K562 (cell line): Measurements from ENCODE around the gene WDR90. TPM values are rescaled to one million over a fixed set of nuclear protein-coding genes. Genes with fewer than 3 reads are reported as not detected.

Source experiments
- CBX5 ChIP-seq: IDR thresholded peaks from 2 replicates; pipeline ENCODE4 v1.6.1; 2014; ENCODE audit warnings: low read depth, borderline replicate concordance
- E2F3 ChIP-seq: fragments of 250-450 bp; sonication (Bioruptor Pico); IDR thresholded peaks from 2 replicates; pipeline ENCODE4 v1.4.0; 2020; ENCODE audit warnings: mild to moderate bottlenecking
- FIP1L1 ChIP-seq: fragments of 200-400 bp; formaldehyde crosslinking; IDR thresholded peaks from 2 replicates; pipeline ENCODE4 v1.6.1; 2018; ENCODE audit warnings: mild to moderate bottlenecking, low read depth, low read length; ENCODE audit not compliant: poor library complexity, severe bottlenecking
- FOXA3 ChIP-seq, 2 experiments: fragments of 450-650 bp in 1 of 2; sonication (generic) in 1 of 2; formaldehyde crosslinking; IDR thresholded peaks in 1 of 2; conservative IDR thresholded peaks in 1 of 2; 2 replicates each; pipeline versions ENCODE4 v1.4.0 to v1.8.0; 2020 to 2022; ENCODE audit warnings: mild to moderate bottlenecking in 2 of 2, missing genetic modification reagents in 1 of 2
- GABPB2 ChIP-seq: fragments of 250-450 bp; sonication (Bioruptor Pico); conservative IDR thresholded peaks from 2 replicates; pipeline ENCODE4 v1.5.1; 2021; ENCODE audit warnings: mild to moderate bottlenecking
- HCFC1 ChIP-seq: IDR thresholded peaks from 2 replicates; pipeline ENCODE4 v1.6.1; 2012; ENCODE audit warnings: low read depth, low read length, improper control_type of control experiment
- MED1 ChIP-seq: sonication (generic); formaldehyde crosslinking; IDR thresholded peaks from 2 replicates; pipeline ENCODE4 v1.8.1; 2023; ENCODE audit warnings: missing genetic modification reagents, borderline replicate concordance
- MEF2A ChIP-seq: IDR thresholded peaks from 2 replicates; pipeline ENCODE4 v1.6.1; 2011; ENCODE audit warnings: low read depth, mild to moderate bottlenecking, low read length, moderate library complexity; ENCODE audit not compliant: control insufficient read depth
- MEIS2 ChIP-seq: fragments of 450-650 bp; IDR thresholded peaks from 2 replicates; pipeline ENCODE4 v1.6.1; 2014; ENCODE audit warnings: mild to moderate bottlenecking; ENCODE audit not compliant: partially characterized antibody
- PHB ChIP-seq: fragments of 250-450 bp; sonication (Bioruptor Pico); IDR thresholded peaks from 2 replicates; pipeline ENCODE4 v1.5.0; 2021
- POLR2B ChIP-seq: fragments of 450-650 bp; IDR thresholded peaks from 2 replicates; pipeline ENCODE4 v1.6.1; 2018; ENCODE audit warnings: low read depth; ENCODE audit not compliant: partially characterized antibody
- RHOXF2B ChIP-seq: fragments of 250-450 bp; sonication (Bioruptor Pico); conservative IDR thresholded peaks from 2 replicates; pipeline ENCODE4 v1.5.1; 2021
- TCFL5 ChIP-seq: fragments of 250-450 bp; sonication (Bioruptor Pico); conservative IDR thresholded peaks from 2 replicates; pipeline ENCODE4 v1.6.1; 2021; ENCODE audit warnings: mild to moderate bottlenecking, moderate library complexity, matching md5 sums
- TOE1 ChIP-seq, 2 experiments: fragments of 450-650 bp in 1 of 2; sonication (generic) in 1 of 2; formaldehyde crosslinking in 1 of 2; IDR thresholded peaks; 2 replicates each; pipeline versions ENCODE4 v1.7.1 to v1.8.0; 2016 to 2022; ENCODE audit warnings: borderline replicate concordance in 2 of 2, mild to moderate bottlenecking in 2 of 2, antibody characterized with exemption in 1 of 2, inconsistent platforms in 1 of 2, low read depth in 1 of 2, missing genetic modification reagents in 1 of 2, moderate library complexity in 1 of 2
- ZNF140 ChIP-seq: fragments of 250-450 bp; sonication (Bioruptor Pico); IDR thresholded peaks from 2 replicates; pipeline ENCODE4 v1.8.0; 2021; ENCODE audit warnings: moderate library complexity, mild to moderate bottlenecking, inconsistent platforms
- ZNF23 ChIP-seq: fragments of 250-450 bp; sonication (Bioruptor Pico); IDR thresholded peaks from 2 replicates; pipeline ENCODE4 v1.4.0; 2020; ENCODE audit warnings: mild to moderate bottlenecking
- ZSCAN29 ChIP-seq: fragments of 450-650 bp; IDR thresholded peaks from 2 replicates; pipeline ENCODE4 v1.6.1; 2017
- polyA plus RNA-seq, 8 experiments: library from polyadenylated mRNA; depleted of rRNA in 4 of 8; stranded (reverse) in 5 of 8; unstranded in 3 of 8; fragments of >200 nt; fragmentation: Nextera tagmentation in 2 of 8; fragmentation: Illumina TruSeq in 1 of 8; extraction: Ambion mirVana in 2 of 8; extraction: Trizol in 1 of 8; gene quantifications; 2 replicates each; pipeline versions ENCODE4 v1.2.1 to v1.2.3, GENCODE V29; 2011 to 2014; ENCODE audit warnings: inconsistent platforms in 1 of 8, missing spikeins in 1 of 8
- total RNA-seq, 7 experiments: library from RNA; depleted of rRNA in 6 of 7; stranded (reverse); fragments of >200 nt in 6 of 7; fragmentation: Illumina TruSeq in 2 of 7; extraction: Trizol in 2 of 7; gene quantifications; 2 replicates each; pipeline versions ENCODE4 v1.2.1 to v1.2.3, GENCODE V29; 2011 to 2021; ENCODE audit warnings: low replicate concordance in 1 of 7
- TF ChIP-seq, protein P1 (sequence below): sonication (generic); formaldehyde crosslinking; IDR thresholded peaks from 2 replicates; pipeline ENCODE4 v1.8.1; 2023; ENCODE audit warnings: mild to moderate bottlenecking, missing genetic modification reagents
- TF ChIP-seq, protein P2 (sequence below): fragments of 200-800 bp; sonication (Bioruptor generic); IDR thresholded peaks from 2 replicates; pipeline ENCODE4 v1.6.1; 2017; ENCODE audit warnings: missing genetic modification characterization, missing compliant biosample characterization
- TF ChIP-seq, protein P3 (sequence below): IDR thresholded peaks from 2 replicates; pipeline ENCODE4 v1.6.1; 2014; ENCODE audit warnings: antibody characterized with exemption
- TF ChIP-seq, protein P4 (sequence below), 2 experiments: IDR thresholded peaks; 2 replicates each; pipeline ENCODE4 v1.6.1; 2011; ENCODE audit warnings: borderline replicate concordance in 1 of 2, control low read depth in 1 of 2, low read depth in 1 of 2, low read length in 1 of 2, mild to moderate bottlenecking in 1 of 2, mixed read lengths in 1 of 2, moderate library complexity in 1 of 2; ENCODE audit not compliant: insufficient read depth in 1 of 2, insufficient read length in 1 of 2, poor library complexity in 1 of 2, severe bottlenecking in 1 of 2; ENCODE audit errors: extremely low read depth in 1 of 2

Gene WDR90
- total and polyA plus RNA-seq, 9 of the 15 experiments (the other 6 are each of a cell fraction or from before 2014, with no cell fraction given): 0.44 to 12.6 (median 3.3) TPM

DNA sequence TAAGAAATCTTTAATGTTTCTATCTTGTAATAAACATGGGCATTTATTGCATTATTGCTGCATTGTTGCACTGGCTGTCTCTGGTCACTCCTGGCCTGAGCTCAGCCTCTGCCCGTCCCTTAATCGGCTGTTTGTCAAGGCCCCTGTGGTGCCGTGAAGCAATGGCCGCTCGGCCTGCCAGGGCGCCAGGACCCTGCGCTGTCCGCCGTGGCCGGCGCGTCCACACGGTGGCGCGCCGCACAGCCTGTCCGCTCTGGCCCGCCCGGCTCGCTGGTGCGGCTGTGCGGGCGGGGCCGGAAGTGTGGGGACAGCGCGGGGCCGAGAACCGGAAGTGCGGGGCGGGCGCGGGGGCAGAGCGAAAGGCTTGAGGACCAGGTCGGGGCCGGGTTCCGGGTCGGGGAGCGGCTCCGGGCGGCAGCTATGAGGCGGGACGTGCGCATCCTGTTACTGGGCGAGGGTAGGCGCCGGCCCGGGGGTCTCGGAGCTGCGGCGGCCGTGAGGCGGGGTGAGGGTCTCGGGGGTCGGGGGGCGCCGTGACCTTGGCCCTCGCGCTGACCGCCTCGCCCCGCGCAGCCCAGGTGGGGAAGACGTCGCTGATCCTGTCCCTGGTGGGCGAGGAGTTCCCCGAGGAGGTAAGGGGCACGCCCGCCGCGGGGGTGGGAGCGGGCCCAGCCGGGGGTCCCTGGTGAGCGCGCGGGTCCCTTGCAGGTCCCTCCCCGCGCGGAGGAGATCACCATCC is 18.8 kb downstream of the WDR90 start, which contains the start of gene RHOT2 (continued):
- TF ChIP-seq TOE1 (IDR thresholded peaks at IDR 0.05; ENCODE audit: borderline replicate concordance) (no peak), TOE1 (CRISPR knock-in tag; IDR thresholded peaks at IDR 0.05; ENCODE audit: borderline replicate concordance, low read depth) (no peak), MED1 (0 out of 2 replicates have a peak, but pooled peaks have one; percentile 72), TCFL5 (CRISPR knock-in tag) (no peak), ZNF140 (no peak), RHOXF2B (CRISPR knock-in tag) (no peak), PHB (CRISPR knock-in tag) (no peak), ZSCAN29 (no peak), POLR2B (peak; percentile 61), E2F3 (0 out of 2 replicates have a peak, but pooled peaks have one; percentile 40), GABPB2 (CRISPR knock-in tag) (no peak), ZNF23 (CRISPR knock-in tag) (no peak), HCFC1 (peak; percentile 88), MEIS2 (peak; percentile 56), CBX5 (no peak), MEF2A (0 out of 2 replicates have a peak, but pooled peaks have one; percentile 15), FOXA3 (CRISPR knock-in tag; conservative IDR thresholded peaks at IDR 0.05 in 1 of 2, IDR thresholded peaks at IDR 0.05 in 1 of 2) (no peak), FIP1L1 (peak; percentile 83)
- TF ChIP-seq, protein P1, sequence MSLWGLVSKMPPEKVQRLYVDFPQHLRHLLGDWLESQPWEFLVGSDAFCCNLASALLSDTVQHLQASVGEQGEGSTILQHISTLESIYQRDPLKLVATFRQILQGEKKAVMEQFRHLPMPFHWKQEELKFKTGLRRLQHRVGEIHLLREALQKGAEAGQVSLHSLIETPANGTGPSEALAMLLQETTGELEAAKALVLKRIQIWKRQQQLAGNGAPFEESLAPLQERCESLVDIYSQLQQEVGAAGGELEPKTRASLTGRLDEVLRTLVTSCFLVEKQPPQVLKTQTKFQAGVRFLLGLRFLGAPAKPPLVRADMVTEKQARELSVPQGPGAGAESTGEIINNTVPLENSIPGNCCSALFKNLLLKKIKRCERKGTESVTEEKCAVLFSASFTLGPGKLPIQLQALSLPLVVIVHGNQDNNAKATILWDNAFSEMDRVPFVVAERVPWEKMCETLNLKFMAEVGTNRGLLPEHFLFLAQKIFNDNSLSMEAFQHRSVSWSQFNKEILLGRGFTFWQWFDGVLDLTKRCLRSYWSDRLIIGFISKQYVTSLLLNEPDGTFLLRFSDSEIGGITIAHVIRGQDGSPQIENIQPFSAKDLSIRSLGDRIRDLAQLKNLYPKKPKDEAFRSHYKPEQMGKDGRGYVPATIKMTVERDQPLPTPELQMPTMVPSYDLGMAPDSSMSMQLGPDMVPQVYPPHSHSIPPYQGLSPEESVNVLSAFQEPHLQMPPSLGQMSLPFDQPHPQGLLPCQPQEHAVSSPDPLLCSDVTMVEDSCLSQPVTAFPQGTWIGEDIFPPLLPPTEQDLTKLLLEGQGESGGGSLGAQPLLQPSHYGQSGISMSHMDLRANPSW (CRISPR knock-in tag): no peak
- TF ChIP-seq, protein P2, sequence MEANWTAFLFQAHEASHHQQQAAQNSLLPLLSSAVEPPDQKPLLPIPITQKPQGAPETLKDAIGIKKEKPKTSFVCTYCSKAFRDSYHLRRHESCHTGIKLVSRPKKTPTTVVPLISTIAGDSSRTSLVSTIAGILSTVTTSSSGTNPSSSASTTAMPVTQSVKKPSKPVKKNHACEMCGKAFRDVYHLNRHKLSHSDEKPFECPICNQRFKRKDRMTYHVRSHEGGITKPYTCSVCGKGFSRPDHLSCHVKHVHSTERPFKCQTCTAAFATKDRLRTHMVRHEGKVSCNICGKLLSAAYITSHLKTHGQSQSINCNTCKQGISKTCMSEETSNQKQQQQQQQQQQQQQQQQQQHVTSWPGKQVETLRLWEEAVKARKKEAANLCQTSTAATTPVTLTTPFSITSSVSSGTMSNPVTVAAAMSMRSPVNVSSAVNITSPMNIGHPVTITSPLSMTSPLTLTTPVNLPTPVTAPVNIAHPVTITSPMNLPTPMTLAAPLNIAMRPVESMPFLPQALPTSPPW: peak; percentile 99
- TF ChIP-seq, protein P3, sequence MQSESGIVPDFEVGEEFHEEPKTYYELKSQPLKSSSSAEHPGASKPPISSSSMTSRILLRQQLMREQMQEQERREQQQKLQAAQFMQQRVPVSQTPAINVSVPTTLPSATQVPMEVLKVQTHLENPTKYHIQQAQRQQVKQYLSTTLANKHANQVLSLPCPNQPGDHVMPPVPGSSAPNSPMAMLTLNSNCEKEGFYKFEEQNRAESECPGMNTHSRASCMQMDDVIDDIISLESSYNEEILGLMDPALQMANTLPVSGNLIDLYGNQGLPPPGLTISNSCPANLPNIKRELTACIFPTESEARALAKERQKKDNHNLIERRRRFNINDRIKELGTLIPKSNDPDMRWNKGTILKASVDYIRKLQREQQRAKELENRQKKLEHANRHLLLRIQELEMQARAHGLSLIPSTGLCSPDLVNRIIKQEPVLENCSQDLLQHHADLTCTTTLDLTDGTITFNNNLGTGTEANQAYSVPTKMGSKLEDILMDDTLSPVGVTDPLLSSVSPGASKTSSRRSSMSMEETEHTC: no peak
- TF ChIP-seq, protein P4, sequence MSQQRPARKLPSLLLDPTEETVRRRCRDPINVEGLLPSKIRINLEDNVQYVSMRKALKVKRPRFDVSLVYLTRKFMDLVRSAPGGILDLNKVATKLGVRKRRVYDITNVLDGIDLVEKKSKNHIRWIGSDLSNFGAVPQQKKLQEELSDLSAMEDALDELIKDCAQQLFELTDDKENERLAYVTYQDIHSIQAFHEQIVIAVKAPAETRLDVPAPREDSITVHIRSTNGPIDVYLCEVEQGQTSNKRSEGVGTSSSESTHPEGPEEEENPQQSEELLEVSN (IDR thresholded peaks at IDR 0.05; ENCODE audit: borderline replicate concordance in 1 of 2, extremely low read depth in 1 of 2, insufficient read depth in 1 of 2, insufficient read length in 1 of 2, low read depth in 1 of 2, low read length in 1 of 2, poor library complexity in 1 of 2, severe bottlenecking in 1 of 2): peak; percentile 63 to 87
